Activated T-cell treated with anti-CD3 and anti-CD28 coated beads, Interleukin-2, amount 50 U/mL, for 1 hour (primary cell): ENCODE measurements around the gene CMTM5.

ENCODE experiments used
- DNase-seq: peaks from one replicate; pipeline ENCODE4 v3.0.0-alpha.2; 2020

Gene CMTM5

GRCh38 chr14:23358553-23359166 is 18.2 kb upstream of the CMTM5 start:
- DNase-seq, result no peak

- no peak for DNase-seq
These were observed 17.6 kb upstream of the CMTM5 start for GRCh38 chr14:23359167-23359626.

- DNase-seq, result no peak
These were observed 17.0 kb upstream of the CMTM5 start for GRCh38 chr14:23359722-23360447.

- DNase-seq, result no peak
These were observed 16.4 kb upstream of the CMTM5 start for GRCh38 chr14:23360496-23360895.

- no peak for DNase-seq
These were observed 15.5 kb upstream of the CMTM5 start for GRCh38 chr14:23361320-23361719.

GRCh38 chr14:23361763-23362162 is 15.1 kb upstream of the CMTM5 start:
- DNase-seq, result no peak

- DNase-seq, result no peak
These were observed 14.6 kb upstream of the CMTM5 start for GRCh38 chr14:23362200-23362599.

- DNase-seq, result no peak
These were observed 12.4 kb upstream of the CMTM5 start for GRCh38 chr14:23364164-23365035.

GRCh38 chr14:23365036-23365731 is 11.7 kb upstream of the CMTM5 start, which contains the start of gene EFS:
EFS (minus strand) TSS chr14:23365172; CDS start chr14:23365025, 147 bp downstream.
- no peak for DNase-seq

- DNase-seq, result no peak
These were observed 11.0 kb upstream of the CMTM5 start for GRCh38 chr14:23365732-23366425.

- DNase-seq, result no peak
These were observed 10.4 kb upstream of the CMTM5 start for GRCh38 chr14:23366426-23366921.

GRCh38 chr14:23370221-23370620 is 6.6 kb upstream of the CMTM5 start:
- no peak for DNase-seq

- DNase-seq, result no peak
These were observed 5.0 kb upstream of the CMTM5 start for GRCh38 chr14:23371865-23372264.

- DNase-seq, result no peak
These were observed 4.3 kb upstream of the CMTM5 start, which contains the start of gene IL25 for GRCh38 chr14:23372509-23372908. IL25 (plus strand) TSS chr14:23372809.

- no peak for DNase-seq
These were observed 3.8 kb upstream of the CMTM5 start for GRCh38 chr14:23373041-23373440.

- DNase-seq, result no peak
These were observed 1.2 kb upstream of the CMTM5 start for GRCh38 chr14:23375527-23376251.

- no peak for DNase-seq
These were observed 328 bp downstream of the CMTM5 start for GRCh38 chr14:23377198-23377550.

- no peak for DNase-seq
These were observed 1.0 kb downstream of the CMTM5 start for GRCh38 chr14:23377573-23378563.

GRCh38 chr14:23378612-23379220 is 1.9 kb downstream of the CMTM5 start:
- DNase-seq, result no peak
